Right renal cortex interstitium (tissue), 3 donors: Measurements from ENCODE around the gene HES4. TPM values are rescaled to one million over a fixed set of nuclear protein-coding genes. Genes with fewer than 3 reads are reported as not detected.
A peak's percentile ranks its signal among the peaks of the same experiment; 100 is the strongest.

Source experiments
- DNase-seq, 3 donors: peaks; one replicate each; pipeline ENCODE4 v3.0.0-alpha.2; 2013; ENCODE audit warnings: low read depth in 3 of 3, low spot score in 2 of 3
- polyA plus RNA-seq, 3 donors: library from polyadenylated mRNA; unstranded; fragments of 120-200 nt; gene quantifications; one replicate each; pipeline ENCODE4 v1.2.1, GENCODE V29; 2013; ENCODE audit not compliant: insufficient read length in 3 of 3

Gene HES4, protein sequence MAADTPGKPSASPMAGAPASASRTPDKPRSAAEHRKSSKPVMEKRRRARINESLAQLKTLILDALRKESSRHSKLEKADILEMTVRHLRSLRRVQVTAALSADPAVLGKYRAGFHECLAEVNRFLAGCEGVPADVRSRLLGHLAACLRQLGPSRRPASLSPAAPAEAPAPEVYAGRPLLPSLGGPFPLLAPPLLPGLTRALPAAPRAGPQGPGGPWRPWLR
- polyA plus RNA-seq: 10 to 100 TPM; 13.6 to 17.3 (median 16.1) TPM

DNA sequence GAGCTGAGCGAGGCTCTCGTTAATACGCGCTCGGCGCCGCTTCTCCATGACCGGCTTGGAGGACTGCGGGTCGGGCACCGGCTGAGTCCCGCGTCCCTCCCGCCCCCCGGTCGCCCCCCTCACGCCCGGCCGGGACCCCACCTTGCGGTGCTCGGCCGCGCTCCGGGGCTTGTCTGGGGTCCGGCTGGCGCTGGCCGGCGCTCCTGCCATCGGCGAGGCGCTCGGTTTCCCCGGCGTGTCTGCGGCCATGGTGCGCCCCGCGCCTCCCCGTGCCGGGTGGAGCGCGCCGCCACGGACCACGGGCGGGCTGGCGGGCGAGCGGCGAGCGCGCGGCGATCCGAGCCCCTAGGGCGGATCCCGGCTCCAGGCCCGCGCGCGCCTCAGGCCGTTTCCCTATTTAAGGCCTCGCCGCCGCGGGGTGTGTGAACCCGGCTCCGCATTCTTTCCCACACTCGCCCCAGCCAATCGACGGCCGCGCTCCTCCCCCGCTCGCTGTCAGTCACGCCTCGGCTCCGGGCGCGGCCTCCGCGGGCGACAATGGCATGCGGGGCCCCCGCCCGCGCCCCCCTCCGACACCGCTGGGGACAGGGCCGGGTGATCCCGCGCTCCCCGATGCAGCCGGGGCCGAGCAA is at the start of gene HES4:
HES4 (minus strand) TSS at position 373 of the 632 bp plus-strand sequence; CDS start at position 249, 124 bp downstream.
- DNase-seq: peak in 1 of 3 donors; percentile 81

DNA sequence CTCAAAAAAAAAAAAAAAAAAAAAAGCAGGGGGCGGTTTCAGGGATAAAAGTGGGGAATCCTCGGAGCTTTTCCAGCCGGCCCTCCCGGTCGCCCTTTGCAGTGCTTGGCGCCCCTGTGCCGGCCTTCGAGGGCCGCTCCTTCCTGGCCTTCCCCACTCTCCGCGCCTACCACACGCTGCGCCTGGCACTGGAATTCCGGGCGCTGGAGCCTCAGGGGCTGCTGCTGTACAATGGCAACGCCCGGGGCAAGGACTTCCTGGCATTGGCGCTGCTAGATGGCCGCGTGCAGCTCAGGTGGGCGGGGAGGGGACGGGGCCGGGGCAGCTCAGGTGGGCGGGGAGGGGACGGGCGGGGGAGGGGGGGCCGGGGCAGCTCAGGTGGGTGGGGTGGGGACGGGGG is 48.9 kb upstream of the HES4 start:
- no peak for DNase-seq

DNA sequence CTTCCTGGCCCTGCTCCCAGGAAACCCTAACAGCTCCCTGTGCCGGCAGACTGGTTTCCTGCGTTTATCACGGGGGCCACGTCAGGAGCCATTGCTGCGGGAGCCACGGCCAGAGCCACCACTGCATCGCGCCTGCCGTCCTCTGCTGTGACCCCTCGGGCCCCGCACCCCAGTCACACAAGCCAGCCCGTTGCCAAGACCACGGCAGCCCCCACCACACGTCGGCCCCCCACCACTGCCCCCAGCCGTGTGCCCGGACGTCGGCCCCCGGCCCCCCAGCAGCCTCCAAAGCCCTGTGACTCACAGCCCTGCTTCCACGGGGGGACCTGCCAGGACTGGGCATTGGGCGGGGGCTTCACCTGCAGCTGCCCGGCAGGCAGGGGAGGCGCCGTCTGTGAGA is 48.1 kb upstream of the HES4 start:
- DNase-seq: no peak

DNA sequence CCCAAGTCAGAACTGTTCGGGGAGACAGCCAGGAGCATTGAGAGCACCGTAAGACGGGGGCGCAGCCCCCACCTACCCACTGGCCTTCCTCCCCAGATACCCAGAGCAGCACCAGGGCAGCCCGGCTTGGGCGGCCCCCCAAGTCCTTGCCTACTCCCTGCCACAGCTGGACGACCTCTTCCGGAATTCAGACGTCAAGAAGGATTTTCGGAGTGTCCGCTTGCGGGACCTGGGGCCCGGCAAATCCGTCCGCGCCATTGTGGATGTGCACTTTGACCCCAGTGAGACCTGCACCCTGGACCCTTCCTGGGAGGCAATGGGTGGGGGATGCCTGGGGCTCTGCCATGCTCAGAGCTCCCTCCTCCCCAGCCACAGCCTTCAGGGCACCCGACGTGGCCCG is 47.5 kb upstream of the HES4 start:
- DNase-seq: no peak

DNA sequence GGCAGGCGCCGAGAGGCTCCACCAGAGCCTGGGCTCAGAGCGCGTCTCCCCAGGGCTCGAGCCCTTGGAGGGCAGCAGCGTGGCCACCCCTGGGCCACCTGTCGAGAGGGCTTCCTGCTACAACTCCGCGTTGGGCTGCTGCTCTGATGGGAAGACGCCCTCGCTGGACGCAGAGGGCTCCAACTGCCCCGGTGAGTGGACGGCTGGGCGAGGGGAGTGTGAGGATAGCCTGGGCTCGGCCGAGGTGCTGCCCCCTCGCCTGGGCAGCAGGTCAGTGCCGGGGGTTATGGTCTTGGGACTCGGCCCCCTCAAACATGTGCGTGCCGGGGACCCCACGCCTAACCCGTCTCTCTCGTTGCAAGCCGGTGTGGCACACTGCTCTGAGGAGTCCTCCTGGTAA is 46.9 kb upstream of the HES4 start:
- no peak for DNase-seq

DNA sequence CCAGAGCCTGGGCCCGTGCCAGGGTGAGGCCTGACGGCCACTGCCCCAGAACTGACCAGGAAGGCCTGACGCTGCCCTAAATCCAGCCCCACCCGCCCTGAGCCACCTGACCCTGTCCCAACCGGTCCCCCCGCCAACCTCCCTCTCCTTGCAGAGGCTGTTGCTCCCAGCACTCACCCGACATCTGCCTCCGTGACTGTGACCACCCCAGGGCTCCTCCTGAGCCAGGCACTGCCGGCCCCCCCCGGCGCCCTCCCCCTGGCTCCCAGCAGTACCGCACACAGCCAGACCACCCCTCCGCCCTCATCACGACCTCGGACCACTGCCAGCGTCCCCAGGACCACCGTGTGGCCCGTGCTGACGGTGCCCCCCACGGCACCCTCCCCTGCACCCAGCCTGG is 46.3 kb upstream of the HES4 start:
- no peak for DNase-seq

DNA sequence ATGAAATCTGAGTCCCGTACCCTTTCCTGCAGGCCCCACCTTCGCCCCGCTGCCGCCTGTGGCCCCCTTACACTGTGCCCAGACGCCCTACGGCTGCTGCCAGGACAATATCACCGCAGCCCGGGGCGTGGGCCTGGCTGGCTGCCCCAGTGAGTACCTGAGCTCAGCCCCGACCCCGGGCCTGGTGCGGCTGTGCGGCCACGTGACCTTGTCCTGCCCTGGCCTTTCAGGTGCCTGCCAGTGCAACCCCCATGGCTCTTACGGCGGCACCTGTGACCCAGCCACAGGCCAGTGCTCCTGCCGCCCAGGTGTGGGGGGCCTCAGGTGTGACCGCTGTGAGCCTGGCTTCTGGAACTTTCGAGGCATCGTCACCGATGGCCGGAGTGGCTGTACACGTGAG is 45.2 kb upstream of the HES4 start:
- DNase-seq: no peak

DNA sequence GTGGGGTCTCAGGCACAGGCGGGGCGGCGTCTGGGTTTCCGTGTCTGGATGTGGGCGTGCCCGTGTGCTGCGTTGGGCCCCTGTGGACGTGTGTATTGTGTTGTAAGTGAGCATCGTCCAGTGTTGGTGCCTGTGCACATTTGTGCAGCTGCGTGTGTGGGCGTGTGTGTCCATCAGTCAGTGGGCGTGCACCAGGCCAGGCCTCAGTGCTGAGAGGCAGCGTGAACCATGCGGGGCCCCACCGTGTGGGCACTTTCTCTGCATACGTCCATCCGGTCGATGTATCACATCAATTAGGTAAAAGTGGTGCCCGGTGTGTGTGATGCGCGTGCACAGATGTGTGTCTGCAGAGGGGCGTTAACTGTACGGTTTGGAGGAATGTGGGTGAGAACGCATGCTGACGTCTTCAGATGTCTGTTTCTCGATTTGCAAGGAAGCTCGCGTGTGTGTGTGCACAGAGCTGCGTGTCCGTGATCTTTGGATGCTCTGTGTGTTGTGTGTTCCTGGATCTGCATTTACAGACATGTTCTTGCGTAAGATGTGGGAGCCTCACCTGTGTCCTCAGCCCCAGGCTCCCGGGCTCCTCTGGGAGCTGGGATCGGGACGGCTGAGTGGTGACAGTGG is 44.7 kb upstream of the HES4 start:
- no peak for DNase-seq

DNA sequence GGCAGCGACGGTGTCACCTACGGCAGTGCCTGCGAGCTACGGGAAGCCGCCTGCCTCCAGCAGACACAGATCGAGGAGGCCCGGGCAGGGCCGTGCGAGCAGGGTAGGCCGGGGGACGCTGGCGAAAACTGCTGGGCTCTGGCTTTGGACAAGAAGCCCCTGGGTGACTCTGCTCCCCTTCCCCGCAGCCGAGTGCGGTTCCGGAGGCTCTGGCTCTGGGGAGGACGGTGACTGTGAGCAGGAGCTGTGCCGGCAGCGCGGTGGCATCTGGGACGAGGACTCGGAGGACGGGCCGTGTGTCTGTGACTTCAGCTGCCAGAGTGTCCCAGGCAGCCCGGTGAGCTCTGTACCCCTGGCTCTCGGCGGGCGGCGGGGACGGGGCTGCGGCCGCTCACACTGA is 44.0 kb upstream of the HES4 start:
- no peak for DNase-seq

DNA sequence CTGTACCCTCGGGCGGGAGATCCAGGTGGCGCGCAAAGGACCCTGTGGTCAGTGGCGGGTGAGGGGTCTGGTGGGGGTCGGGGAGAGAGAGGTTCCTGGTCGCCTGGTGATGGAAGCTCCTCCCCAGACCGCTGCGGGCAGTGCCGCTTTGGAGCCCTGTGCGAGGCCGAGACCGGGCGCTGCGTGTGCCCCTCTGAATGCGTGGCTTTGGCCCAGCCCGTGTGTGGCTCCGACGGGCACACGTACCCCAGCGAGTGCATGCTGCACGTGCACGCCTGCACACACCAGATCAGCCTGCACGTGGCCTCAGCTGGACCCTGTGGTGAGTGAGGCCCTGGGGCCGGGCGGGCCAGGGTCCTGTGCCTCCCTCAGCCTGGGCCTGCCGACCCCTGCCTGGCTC is 43.5 kb upstream of the HES4 start:
- no peak for DNase-seq

DNA sequence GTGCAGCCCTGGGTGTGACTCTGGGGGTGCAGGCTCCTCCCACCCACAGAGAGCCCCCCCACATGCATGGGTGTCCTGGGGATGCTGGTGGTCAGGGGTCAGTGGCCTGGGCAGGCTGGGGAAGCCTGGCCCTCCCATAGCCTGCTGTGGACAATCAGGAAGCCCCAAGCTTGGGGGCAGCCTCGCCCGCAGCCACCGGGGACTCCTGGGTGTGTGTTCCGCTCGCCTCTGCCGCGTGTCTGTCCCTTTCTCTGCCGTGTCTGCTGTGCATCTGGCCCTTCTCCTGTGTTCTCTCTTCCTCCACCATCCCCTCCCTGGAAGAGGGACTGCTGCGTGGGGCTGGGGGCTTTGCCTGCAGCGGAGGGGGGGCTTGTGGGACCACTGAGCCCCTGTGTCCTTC is 42.9 kb upstream of the HES4 start:
- no peak for DNase-seq

DNA sequence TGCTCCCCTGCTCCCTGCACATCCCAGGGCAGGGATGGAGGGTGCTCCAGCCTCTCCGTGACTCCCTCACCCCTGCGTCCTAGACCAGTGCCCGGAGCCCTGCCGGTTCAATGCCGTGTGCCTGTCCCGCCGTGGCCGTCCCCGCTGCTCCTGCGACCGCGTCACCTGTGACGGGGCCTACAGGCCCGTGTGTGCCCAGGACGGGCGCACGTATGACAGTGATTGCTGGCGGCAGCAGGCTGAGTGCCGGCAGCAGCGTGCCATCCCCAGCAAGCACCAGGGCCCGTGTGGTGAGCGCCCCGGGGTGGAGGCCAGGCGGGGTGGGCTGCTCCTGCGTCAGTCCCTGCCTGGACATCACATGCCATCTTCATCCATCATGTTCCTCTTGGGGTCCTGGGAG is 42.0 kb upstream of the HES4 start:
- DNase-seq: no peak

DNA sequence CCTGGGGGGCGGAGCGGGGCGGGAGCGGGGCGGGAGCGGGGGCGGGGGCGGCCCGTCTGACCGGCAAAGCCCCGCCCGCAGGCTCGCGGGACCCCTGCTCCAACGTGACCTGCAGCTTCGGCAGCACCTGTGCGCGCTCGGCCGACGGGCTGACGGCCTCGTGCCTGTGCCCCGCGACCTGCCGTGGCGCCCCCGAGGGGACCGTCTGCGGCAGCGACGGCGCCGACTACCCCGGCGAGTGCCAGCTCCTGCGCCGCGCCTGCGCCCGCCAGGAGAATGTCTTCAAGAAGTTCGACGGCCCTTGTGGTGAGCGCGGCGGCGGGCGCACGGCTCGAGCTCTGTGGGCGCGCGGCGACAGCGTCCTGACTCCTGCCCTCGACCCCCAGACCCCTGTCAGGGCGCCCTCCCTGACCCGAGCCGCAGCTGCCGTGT is 41.2 kb upstream of the HES4 start:
- DNase-seq: no peak

DNA sequence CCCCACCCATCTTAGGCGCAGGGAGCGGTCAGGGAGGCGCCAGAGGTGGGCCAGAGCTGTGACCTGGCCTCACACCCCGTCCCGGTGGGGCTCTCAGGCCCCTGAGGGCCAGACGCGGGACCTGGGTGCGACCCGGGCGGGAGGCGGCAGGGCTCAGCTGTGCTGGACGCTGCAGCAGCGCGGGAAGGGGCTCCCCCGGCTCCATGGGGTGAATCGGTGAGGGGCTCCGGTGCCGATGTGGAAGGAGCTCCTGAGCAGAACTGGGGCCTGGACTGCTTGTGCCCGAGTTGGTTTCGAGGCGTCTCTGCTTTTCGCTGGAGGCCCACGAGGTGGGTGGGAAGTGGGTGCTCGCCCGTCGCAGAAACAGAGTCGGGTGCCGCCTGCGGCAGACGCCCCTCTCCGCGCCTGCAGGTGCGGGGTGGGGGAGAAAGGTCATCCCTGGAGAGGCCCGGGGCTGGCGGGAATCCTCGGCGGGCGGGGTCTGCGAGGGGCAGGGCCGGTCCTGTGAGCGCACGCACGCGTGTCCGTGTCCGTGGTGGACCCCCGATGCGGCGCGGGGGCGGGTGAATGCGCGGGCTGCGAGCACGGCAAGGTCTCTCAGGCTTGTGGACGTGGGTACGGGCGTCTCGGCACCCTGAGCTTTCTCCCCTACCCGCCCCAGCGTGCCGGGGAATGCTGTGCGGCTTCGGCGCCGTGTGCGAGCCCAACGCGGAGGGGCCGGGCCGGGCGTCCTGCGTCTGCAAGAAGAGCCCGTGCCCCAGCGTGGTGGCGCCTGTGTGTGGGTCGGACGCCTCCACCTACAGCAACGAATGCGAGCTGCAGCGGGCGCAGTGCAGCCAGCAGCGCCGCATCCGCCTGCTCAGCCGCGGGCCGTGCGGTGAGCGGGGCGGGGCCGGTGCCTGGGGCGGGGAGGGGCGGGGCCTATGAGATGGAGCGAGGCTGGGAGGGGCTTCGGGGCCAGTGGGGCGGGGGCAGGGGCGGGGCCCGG is 40.4 kb upstream of the HES4 start:
- DNase-seq: no peak

DNA sequence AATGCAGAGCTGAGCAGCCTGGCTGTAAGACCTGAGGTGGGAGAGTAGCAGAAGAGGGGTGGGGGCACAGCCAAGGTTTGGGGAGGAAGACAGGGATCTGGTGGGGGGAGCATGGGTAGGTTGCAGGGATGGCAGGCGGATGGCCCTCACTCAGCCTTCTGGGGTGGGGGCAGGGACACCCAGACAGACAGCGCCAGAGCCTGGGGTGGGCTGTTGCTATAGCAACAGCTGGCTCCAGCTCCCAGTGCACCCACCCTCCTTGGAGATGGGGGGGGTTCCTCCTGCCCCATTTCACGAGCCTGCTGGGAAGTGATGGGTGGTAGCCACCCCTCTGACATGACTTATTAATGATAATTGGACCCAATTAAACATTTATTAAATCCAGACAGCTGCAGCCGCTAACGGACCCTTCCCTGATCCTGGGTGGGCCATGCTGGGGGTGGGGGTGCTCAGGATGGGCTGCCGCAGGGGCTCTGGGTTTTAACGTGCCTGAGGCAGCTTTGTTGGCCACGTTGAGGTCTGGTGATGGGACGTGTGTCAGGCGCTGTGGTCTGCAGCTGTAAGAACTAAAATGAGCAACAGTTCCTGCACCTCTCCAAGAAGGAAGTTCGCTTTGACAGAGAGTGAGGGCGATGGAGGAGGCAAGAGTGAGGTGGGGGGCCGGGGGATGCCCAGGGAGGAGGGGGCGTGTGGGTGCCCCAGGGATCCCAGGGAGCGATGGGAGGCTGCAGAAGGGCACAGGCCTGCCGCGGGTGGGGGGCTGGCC is 39.4 kb upstream of the HES4 start:
- no peak for DNase-seq

DNA sequence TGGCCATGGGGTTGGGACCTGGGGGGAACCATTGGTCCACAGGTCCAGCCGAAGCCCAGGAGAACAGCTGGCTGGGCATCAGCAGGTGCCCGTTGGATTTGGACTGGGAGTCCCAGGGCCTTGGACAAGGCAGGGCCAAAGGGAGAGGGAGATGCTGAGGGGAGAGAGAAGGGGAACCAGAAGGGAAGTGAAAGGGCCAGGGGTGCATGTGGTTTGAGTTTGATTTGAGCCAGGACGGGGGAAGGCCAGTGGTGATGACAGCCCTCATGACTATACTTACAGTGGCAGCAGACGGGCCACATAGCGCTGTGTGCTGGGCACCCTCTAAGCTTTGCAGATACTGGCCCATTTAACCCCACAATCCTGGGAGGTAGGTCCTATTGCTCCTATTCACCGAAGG is 38.8 kb upstream of the HES4 start:
- no peak for DNase-seq

DNA sequence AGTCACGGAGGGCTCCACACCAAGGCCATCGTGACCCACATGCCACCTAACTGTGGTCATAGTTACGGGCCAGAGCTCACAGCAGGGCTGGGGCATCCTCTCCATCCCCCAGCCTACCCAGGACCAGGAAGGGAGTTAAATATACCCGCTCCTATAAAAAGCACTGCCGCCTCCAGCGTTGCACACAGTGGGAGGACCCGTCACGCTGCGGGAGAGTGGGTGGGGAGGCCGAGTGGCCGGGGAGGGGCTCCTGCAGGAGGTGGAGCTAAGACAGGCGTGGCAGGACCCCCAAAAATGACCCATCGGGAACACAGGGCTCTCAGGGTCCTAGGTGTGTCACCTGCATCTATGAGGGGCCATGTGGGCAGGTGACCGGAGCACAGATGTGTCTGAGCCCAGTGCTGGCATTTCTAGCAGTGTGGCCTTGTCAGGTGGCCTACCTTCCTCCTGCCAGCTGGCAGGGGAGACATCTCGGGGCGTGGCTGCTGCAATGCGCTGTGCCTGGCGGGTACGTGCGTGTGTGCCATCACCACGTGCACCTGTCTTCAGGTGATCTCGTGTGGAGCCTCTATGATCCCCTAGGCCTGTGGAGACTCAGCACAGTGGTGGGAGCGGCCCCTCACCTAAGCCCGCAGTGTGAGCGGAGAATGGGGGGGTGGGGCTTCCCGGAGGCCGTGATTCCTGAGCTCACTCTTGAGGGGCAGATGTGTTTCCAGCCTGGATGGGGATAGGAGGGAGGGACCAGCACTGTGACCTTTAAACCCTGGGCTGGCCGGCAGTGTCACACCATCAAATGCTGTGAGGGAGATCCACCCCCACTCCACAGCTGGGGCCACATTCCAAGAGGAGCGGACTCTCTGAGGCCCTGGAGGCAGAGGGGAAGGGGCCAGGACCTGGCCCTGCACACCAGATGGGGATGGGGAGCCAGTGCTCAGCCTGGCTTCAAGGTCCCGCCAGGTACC is 37.8 kb upstream of the HES4 start:
- no peak for DNase-seq

DNA sequence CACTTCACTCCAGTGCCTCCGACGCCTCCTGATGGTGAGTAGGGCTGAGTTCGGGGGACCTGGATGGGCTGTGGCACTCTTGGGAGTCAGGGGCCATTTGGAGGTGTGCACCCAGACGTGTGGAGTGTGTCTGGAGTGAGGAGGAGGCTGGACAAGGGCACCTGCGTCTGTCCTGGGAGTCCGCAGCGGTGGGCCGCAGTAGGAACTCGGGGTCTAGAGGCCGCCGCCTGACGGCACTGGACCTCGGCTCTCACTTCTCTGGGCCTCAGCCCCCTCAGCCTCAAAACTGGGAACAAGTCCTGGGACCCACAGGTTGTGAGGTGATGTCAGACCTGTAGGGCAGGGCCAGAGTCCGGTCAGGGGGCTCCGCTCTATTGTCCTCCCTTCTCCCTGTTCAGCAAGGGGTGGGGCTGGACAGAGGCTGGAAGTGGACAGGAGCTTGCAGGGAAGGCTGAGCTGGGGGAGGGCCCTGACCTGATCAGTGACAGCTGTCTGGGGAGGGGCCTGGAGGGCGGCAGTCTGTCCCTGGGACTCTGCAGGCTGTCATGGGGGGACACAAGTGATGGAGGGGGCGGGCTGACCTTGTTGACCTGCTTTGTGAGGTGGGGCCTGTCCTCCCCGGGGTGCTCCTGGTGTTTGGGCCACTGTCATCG is 35.5 kb upstream of the HES4 start:
- DNase-seq: no peak

DNA sequence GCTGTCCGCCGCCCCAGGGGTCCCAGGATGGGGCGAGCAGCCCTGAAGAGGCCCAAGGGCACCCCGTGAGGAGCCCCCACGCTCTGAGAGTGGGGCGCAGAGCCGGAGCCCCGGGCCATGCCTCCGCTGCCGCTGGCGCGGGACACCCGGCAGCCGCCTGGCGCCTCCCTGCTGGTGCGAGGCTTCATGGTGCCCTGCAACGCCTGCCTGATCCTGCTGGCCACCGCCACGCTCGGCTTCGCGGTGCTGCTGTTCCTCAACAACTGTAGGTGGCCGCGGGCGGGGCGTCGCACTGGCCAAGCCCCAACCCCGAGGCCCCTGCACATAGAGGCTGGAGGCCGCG is 34.5 kb upstream of the HES4 start:
- DNase-seq: no peak
